ENCODE measurements around the gene MAPKAPK3.
"Not testable (repeated sequence)": the region's sequence is repeated elsewhere in the genome, so short reads cannot be mapped to it uniquely, and the experiment has no call there.

Gene MAPKAPK3

GRCh38 chr3:50662408-50662807 lies 45.5 kb downstream of the MAPKAPK3 start:
- TF ChIP-seq CTCF (IDR thresholded peaks at IDR 0.05; ENCODE audit: insufficient read depth, missing control alignments), result no peak
- DNase-seq (ENCODE audit: insufficient read length, low spot score) (no peak), FAIRE-seq (no peak)

- FAIRE-seq, result no peak
- no peak for TF ChIP-seq CTCF (IDR thresholded peaks at IDR 0.05; ENCODE audit: insufficient read depth, missing control alignments)
- no peak for DNase-seq (ENCODE audit: insufficient read length, low spot score)
Measured at GRCh38 chr3:50665081-50665840, 48.3 kb downstream of the MAPKAPK3 start.

GRCh38 chr3:50665841-50666115 lies 48.8 kb downstream of the MAPKAPK3 start:
- DNase-seq (ENCODE audit: insufficient read length, low spot score); FAIRE-seq: not testable (repeated sequence)

- TF ChIP-seq CTCF (IDR thresholded peaks at IDR 0.05; ENCODE audit: insufficient read depth, missing control alignments), result no peak
- DNase-seq (ENCODE audit: insufficient read length, low spot score) (no peak), FAIRE-seq (no peak)
Measured at GRCh38 chr3:50666837-50667236, 49.9 kb downstream of the MAPKAPK3 start.

GRCh38 chr3:50671331-50671730 lies 54.4 kb downstream of the MAPKAPK3 start:
- no peak for TF ChIP-seq CTCF (IDR thresholded peaks at IDR 0.05; ENCODE audit: insufficient read depth, missing control alignments)
- FAIRE-seq (no peak), DNase-seq (ENCODE audit: insufficient read length, low spot score) (no peak)

GRCh38 chr3:50672656-50673055 lies 55.7 kb downstream of the MAPKAPK3 start:
- no peak for DNase-seq (ENCODE audit: insufficient read length, low spot score)
- no peak for TF ChIP-seq CTCF (IDR thresholded peaks at IDR 0.05; ENCODE audit: insufficient read depth, missing control alignments)
- FAIRE-seq, result no peak

GRCh38 chr3:50673931-50674330 lies 57.0 kb downstream of the MAPKAPK3 start:
- TF ChIP-seq CTCF (IDR thresholded peaks at IDR 0.05; ENCODE audit: insufficient read depth, missing control alignments), result no peak
- DNase-seq (ENCODE audit: insufficient read length, low spot score), result no peak
- no peak for FAIRE-seq
